Suprapubic skin (tissue), 3 donors: ENCODE results near the gene GPR135.

Source experiments
- CTCF ChIP-seq, 2 donors: fragments of 200-600 bp in 1 of 2; fragments of 450-650 bp in 1 of 2; sonication (generic) in 1 of 2; IDR thresholded peaks; one replicate each; pipeline ENCODE4 v1.5.1; 2016 to 2019; ENCODE audit warnings: antibody characterized with exemption in 2 of 2, mild to moderate bottlenecking in 1 of 2, moderate library complexity in 1 of 2
- EP300 ChIP-seq: sonication (generic); formaldehyde crosslinking; IDR thresholded peaks from one replicate; pipeline ENCODE4 v1.6.1; 2017; ENCODE audit warnings: antibody characterized with exemption
- POLR2A ChIP-seq, 2 donors: fragments of 450-650 bp; IDR thresholded peaks; one replicate each; pipeline ENCODE4 v1.6.1; 2017; ENCODE audit warnings: antibody characterized with exemption in 2 of 2, mild to moderate bottlenecking in 2 of 2, moderate library complexity in 2 of 2

DNA sequence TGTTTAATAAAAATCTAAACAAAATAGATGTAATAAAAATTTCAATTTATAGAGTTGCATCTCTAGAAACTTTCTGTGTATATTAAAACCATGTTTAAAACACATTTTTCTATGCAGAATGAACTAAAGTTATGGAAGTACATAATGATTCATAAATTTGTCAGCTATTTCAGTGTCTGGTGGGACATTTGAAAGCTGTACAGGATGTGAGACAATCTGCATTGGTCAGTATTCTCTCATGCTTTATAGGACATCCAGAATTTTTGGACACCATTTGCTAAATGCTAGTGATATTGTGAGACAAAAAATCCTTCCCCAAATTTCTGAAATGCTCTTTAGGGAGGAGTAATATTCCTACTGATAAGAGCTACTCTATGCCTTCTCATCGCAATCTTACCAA lies 13.3 kb downstream of the GPR135 start:
- no peak for TF ChIP-seq CTCF (IDR thresholded peaks at IDR 0.05)
- TF ChIP-seq EP300 = no peak
- no peak for TF ChIP-seq POLR2A (IDR thresholded peaks at IDR 0.05)
